ENCODE measurements around the gene PHACTR1. TPM values are rescaled to one million over a fixed set of nuclear protein-coding genes. Genes with fewer than 3 reads are reported as not detected.

Gene PHACTR1
- total and polyA plus RNA-seq, 9 of the 15 experiments (the other 6 are each of a cell fraction or from before 2014, with no cell fraction given): 11.5 to 32.6 (median 22.0) TPM

DNA sequence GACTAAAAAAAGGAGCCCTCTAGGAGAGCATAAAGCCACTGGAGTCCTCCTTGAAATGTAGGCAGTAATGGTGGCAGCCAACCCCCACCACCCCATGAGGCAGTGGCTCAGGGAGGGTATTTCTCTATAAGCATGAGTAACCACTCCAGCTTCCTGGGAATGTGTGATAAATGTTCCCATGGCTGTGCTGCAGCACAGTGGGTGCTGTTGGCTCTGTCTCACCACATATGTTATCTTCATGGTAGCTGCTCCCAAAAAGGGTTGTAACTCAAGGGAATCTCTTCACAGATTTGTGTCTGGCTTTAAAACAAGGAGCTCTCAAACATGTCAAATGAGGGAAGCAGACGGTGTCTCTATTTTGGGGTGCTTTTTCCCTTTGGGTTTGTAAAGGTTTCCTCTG lies 7.5 kb upstream of the PHACTR1 start (continued):
- TF ChIP-seq JUND (IDR thresholded peaks at IDR 0.05; ENCODE audit: borderline replicate concordance, low read depth, low read length) (no peak), JUND (tag; IDR thresholded peaks at IDR 0.05; ENCODE audit: borderline replicate concordance, low read depth, low read length) (no peak)

DNA sequence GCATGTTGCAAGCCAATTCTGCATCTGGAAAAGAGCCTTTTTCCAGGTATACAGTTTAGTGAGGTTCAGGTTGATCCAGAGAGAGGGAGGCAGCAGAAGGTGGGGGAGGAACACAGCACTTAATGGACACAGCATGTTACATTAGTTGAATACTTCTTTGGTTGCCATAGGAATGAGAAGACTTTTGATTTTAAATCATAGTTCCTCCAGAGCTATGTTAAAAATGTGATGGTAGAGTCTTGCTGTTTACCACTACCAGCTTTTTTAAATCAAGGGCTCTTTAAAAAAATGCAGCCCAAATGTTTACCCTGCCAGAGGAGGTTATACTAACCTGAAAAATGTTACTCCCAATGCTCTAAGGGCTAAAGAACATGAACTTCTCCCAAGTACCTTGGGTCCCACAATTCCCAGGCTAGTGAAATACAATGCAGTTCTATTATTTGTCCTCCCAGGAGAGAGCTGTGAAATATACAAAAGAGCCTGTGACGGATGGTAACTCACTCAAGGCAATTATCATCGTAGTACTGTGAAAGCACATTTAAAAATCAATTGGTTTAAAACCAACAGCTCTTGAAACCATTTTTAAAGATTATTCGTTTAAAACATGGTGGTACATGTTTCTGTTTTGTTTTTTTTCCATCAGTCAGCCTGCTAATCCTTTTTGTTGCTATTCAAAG lies 6.9 kb upstream of the PHACTR1 start:
- BruUV-seq (replicated peaks): no TSS peak
- no peak overlapping the region for H2AFZ ChIP-seq (ENCODE audit: low read depth, low read length)
- WGBS (ENCODE audit: insufficient coverage, low coverage, missing lambda C conversion rate): 0% methylated on average over 3 of the region's 3 CpGs
- intact Hi-C loops (cut with micrococcal nuclease) (no loop called here), in situ Hi-C loops (cut with MboI) (no loop called here)
- no peaks in the 10 kb centered on the region for H3K27me3 ChIP-seq (ENCODE audit: control insufficient read depth in 2 of 2, insufficient read depth in 2 of 2, low read length in 2 of 2)
- H3K4me3 ChIP-seq: no peak overlapping the region
- H3K9me1 ChIP-seq (ENCODE audit: control insufficient read depth, insufficient read depth, low read length): no peaks in the 10 kb centered on the region
- H3K4me2 ChIP-seq (ENCODE audit: insufficient read depth, low read length): no peak overlapping the region
- no peak for FAIRE-seq
- CTCF ChIA-PET (ENCODE audit: low intra/inter-chr PET ratio): no interaction called here
- H3K4me1 ChIP-seq (replicated peaks in 1 of 2; ENCODE audit: control insufficient read depth in 2 of 2, insufficient read depth in 2 of 2, low read length in 2 of 2): no peaks in the 10 kb centered on the region
- no peaks in the 10 kb centered on the region for H3K36me3 ChIP-seq (ENCODE audit: control insufficient read depth, insufficient read depth, low read length)
- no peaks in the 10 kb centered on the region for H4K20me1 ChIP-seq (replicated peaks; ENCODE audit: control insufficient read depth, insufficient read depth, low read length)
- no peak overlapping the region for H3K27ac ChIP-seq (ENCODE audit: extremely low read depth, low read depth, low read length)
- no peak for DNase-seq (ENCODE audit: extremely low read depth in 1 of 4, low spot score in 3 of 4)
- POLR2A ChIA-PET: no interaction called here
- no peaks in the 10 kb centered on the region for H3K9me3 ChIP-seq (replicated peaks; ENCODE audit: control insufficient read depth, insufficient read depth, low read depth, low read length)
- no peak overlapping the region for H3K9ac ChIP-seq (ENCODE audit: insufficient read depth in 1 of 2, low read depth in 2 of 2, low read length in 2 of 2)
- no peak for ATAC-seq
- H3K79me2 ChIP-seq (ENCODE audit: control insufficient read depth, insufficient read depth, low read length): no peaks in the 10 kb centered on the region
- TF ChIP-seq BMI1 (IDR thresholded peaks at IDR 0.05; ENCODE audit: low read length) (no peak), HEY1 (CRISPR knock-in tag; IDR thresholded peaks at IDR 0.05; ENCODE audit: borderline replicate concordance) (no peak), KAT8 (IDR thresholded peaks at IDR 0.05; ENCODE audit: low read depth) (no peak), MYBL2 (IDR thresholded peaks at IDR 0.05; ENCODE audit: low read depth) (no peak), MYBL2 (CRISPR knock-in tag; IDR thresholded peaks at IDR 0.05; ENCODE audit: borderline replicate concordance) (no peak), ZNF239 (CRISPR knock-in tag; IDR thresholded peaks at IDR 0.05) (no peak), STAT5A (IDR thresholded peaks at IDR 0.05; ENCODE audit: borderline replicate concordance, low read length) (no peak), CHD4 (IDR thresholded peaks at IDR 0.05; ENCODE audit: insufficient read depth, insufficient replicate concordance, low read depth, low read length, poor library complexity, severe bottlenecking) (no peak), MEF2A (IDR thresholded peaks at IDR 0.05; ENCODE audit: control insufficient read depth, low read depth, low read length) (no peak), NONO (IDR thresholded peaks at IDR 0.05; ENCODE audit: low read depth in 2 of 2, low read length in 1 of 2) (no peak)
- TF ChIP-seq, protein P1, sequence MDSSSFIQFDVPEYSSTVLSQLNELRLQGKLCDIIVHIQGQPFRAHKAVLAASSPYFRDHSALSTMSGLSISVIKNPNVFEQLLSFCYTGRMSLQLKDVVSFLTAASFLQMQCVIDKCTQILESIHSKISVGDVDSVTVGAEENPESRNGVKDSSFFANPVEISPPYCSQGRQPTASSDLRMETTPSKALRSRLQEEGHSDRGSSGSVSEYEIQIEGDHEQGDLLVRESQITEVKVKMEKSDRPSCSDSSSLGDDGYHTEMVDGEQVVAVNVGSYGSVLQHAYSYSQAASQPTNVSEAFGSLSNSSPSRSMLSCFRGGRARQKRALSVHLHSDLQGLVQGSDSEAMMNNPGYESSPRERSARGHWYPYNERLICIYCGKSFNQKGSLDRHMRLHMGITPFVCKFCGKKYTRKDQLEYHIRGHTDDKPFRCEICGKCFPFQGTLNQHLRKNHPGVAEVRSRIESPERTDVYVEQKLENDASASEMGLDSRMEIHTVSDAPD (CRISPR knock-in tag; IDR thresholded peaks at IDR 0.05): no peak
- TF ChIP-seq, protein P2, sequence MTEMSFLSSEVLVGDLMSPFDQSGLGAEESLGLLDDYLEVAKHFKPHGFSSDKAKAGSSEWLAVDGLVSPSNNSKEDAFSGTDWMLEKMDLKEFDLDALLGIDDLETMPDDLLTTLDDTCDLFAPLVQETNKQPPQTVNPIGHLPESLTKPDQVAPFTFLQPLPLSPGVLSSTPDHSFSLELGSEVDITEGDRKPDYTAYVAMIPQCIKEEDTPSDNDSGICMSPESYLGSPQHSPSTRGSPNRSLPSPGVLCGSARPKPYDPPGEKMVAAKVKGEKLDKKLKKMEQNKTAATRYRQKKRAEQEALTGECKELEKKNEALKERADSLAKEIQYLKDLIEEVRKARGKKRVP (CRISPR knock-in tag; IDR thresholded peaks at IDR 0.05): no peak
- TF ChIP-seq, protein P3, sequence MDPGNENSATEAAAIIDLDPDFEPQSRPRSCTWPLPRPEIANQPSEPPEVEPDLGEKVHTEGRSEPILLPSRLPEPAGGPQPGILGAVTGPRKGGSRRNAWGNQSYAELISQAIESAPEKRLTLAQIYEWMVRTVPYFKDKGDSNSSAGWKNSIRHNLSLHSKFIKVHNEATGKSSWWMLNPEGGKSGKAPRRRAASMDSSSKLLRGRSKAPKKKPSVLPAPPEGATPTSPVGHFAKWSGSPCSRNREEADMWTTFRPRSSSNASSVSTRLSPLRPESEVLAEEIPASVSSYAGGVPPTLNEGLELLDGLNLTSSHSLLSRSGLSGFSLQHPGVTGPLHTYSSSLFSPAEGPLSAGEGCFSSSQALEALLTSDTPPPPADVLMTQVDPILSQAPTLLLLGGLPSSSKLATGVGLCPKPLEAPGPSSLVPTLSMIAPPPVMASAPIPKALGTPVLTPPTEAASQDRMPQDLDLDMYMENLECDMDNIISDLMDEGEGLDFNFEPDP (CRISPR knock-in tag; IDR thresholded peaks at IDR 0.05): no peak
- TF ChIP-seq, protein P4, sequence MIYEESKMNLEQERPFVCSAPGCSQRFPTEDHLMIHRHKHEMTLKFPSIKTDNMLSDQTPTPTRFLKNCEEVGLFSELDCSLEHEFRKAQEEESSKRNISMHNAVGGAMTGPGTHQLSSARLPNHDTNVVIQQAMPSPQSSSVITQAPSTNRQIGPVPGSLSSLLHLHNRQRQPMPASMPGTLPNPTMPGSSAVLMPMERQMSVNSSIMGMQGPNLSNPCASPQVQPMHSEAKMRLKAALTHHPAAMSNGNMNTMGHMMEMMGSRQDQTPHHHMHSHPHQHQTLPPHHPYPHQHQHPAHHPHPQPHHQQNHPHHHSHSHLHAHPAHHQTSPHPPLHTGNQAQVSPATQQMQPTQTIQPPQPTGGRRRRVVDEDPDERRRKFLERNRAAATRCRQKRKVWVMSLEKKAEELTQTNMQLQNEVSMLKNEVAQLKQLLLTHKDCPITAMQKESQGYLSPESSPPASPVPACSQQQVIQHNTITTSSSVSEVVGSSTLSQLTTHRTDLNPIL (CRISPR knock-in tag; IDR thresholded peaks at IDR 0.05): no peak
